Fibroblast of peridontal ligament (primary cell): ENCODE measurements around the gene MMP15.
"Not testable (repeated sequence)": the region's sequence is repeated elsewhere in the genome, so short reads cannot be mapped to it uniquely, and the experiment has no call there.

Experiments
- DNase-seq: peaks from one replicate; pipeline ENCODE4 v3.0.0-alpha.2; 2010; ENCODE audit errors: extremely low read depth

MMP15 gene

GRCh38 chr16:57996406-57997175 lies 29.0 kb upstream of the MMP15 start:
- no peak for DNase-seq

GRCh38 chr16:57997176-57997527 lies 28.4 kb upstream of the MMP15 start:
- DNase-seq: no peak

- DNase-seq: no peak
These were observed 27.9 kb upstream of the MMP15 start for GRCh38 chr16:57997528-57998265.

- DNase-seq: no peak
These were observed 27.1 kb upstream of the MMP15 start for GRCh38 chr16:57998486-57998885.

- no peak for DNase-seq
These were observed 26.6 kb upstream of the MMP15 start for GRCh38 chr16:57998992-57999365.

- DNase-seq: peak; percentile 57
These were observed 26.1 kb upstream of the MMP15 start for GRCh38 chr16:57999366-57999970.

GRCh38 chr16:57999971-58000705 lies 25.4 kb upstream of the MMP15 start, which contains the start of gene ZNF319:
TSS of gene ZNF319 (minus strand) at chr16:58000672. CDS start at chr16:57998265, 2,407 bp downstream.
- DNase-seq: no peak

- DNase-seq: peak; percentile 57
These were observed 24.6 kb upstream of the MMP15 start, which contains the start of gene USB1 for GRCh38 chr16:58000706-58001676. TSS of gene USB1 (plus strand) at chr16:58001407. CDS start at chr16:58001484, 77 bp downstream.

- DNase-seq: no peak
These were observed 23.7 kb upstream of the MMP15 start for GRCh38 chr16:58001781-58002415.

- DNase-seq: no peak
These were observed 23.1 kb upstream of the MMP15 start for GRCh38 chr16:58002416-58002800.

- no peak for DNase-seq
These were observed 22.6 kb upstream of the MMP15 start for GRCh38 chr16:58002936-58003335.

- not testable (repeated sequence) for DNase-seq
These were observed 20.8 kb upstream of the MMP15 start for GRCh38 chr16:58004736-58005135.

- no peak for DNase-seq
These were observed 15.6 kb upstream of the MMP15 start for GRCh38 chr16:58009856-58010416.

- DNase-seq: no peak
These were observed 14.7 kb upstream of the MMP15 start for GRCh38 chr16:58010886-58011285.

- peak; percentile 63 for DNase-seq
These were observed 13.9 kb upstream of the MMP15 start for GRCh38 chr16:58011652-58012051.

- no peak for DNase-seq
These were observed 13.1 kb upstream of the MMP15 start for GRCh38 chr16:58012481-58012880.

GRCh38 chr16:58013201-58013956 lies 12.2 kb upstream of the MMP15 start:
- no peak for DNase-seq

- DNase-seq: no peak
These were observed 8.6 kb upstream of the MMP15 start for GRCh38 chr16:58016840-58017446.

- no peak for DNase-seq
These were observed 6.8 kb upstream of the MMP15 start for GRCh38 chr16:58018803-58019202.
